Measurements from ENCODE around the gene MAGEA11. TPM values are rescaled to one million over a fixed set of nuclear protein-coding genes. Genes with fewer than 3 reads are reported as not detected.

The MAGEA11 gene, protein sequence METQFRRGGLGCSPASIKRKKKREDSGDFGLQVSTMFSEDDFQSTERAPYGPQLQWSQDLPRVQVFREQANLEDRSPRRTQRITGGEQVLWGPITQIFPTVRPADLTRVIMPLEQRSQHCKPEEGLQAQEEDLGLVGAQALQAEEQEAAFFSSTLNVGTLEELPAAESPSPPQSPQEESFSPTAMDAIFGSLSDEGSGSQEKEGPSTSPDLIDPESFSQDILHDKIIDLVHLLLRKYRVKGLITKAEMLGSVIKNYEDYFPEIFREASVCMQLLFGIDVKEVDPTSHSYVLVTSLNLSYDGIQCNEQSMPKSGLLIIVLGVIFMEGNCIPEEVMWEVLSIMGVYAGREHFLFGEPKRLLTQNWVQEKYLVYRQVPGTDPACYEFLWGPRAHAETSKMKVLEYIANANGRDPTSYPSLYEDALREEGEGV
- total RNA-seq = not detected in 2 replicates

DNA sequence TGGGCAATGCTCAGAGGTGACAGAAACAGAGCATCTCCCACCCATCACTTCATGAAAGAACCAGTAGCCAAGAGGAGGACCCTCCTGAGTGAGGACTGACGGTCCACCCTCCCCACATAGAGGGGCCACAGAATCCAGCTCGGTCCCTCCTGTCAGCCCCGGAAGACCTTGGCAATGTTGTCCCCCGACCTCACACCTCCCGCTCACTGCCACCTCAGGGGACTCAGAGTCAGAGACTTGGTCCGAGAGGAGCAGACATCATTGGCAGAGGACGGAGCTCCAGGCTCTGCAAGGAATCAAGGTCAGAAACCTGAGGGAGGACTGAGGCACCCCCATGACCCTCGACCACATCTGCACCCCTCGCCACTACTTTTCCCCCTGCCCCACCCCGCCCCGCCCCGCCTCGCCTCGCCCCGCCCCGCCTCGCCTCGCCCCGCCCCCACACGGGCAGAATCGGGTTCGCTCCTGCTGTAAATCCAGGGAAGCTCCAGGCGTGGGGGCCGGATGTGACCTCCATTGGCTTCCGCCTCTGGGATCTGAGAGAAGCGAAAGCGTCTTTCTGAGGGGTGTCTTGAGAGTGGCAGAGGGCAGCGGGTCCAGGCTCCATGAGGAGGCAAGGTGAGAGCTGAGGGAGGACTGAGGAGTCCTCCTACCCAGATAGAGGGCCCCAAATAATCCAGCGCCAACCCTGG, at the start of gene MAGEA11:
Gene MAGEA11, plus strand, starts transcription at position 516 of the 692 bp plus-strand sequence. CDS start 1,100 bp downstream, outside the sequence.

Small RNA genes within 50 kb of the gene (small RNA-seq; reads per million reads assigned to genes)
- not detected for gene AC244098.1
- not detected for gene AC244098.2
- gene AC244098.3 = not detected

Other genes with a start within 250 kb of the MAGEA11 start
- 48.9 and 51.1 TPM in 2 replicates for gene IDS, start 206.8 kb upstream of the MAGEA11 start, total RNA-seq
- 12.5 and 13.1 TPM in 2 replicates for gene EOLA1, start 171.0 kb upstream of the MAGEA11 start, total RNA-seq
- not detected in 2 replicates for gene HSFX3, start 162.1 kb upstream of the MAGEA11 start, total RNA-seq
- not detected in 2 replicates for gene MAGEA9B, start 124.6 kb upstream of the MAGEA11 start, total RNA-seq
- gene HSFX2, start 116.7 kb upstream of the MAGEA11 start, total RNA-seq = not detected in 2 replicates
- gene TMEM185A, start 80.3 kb upstream of the MAGEA11 start, total RNA-seq = 16.9 and 23.2 TPM in 2 replicates
- 0.97 and 1.3 TPM in 2 replicates for gene HSFX1, start 62.0 kb downstream of the MAGEA11 start, total RNA-seq
- not detected in 2 replicates for gene MAGEA9, start 69.9 kb downstream of the MAGEA11 start, total RNA-seq
- gene MAGEA8, start 169.1 kb downstream of the MAGEA11 start, total RNA-seq = not detected in 2 replicates
- gene HSFX4, start 217.5 kb downstream of the MAGEA11 start, total RNA-seq = not detected in 2 replicates
- 19.7 and 21.3 TPM in 2 replicates for gene EOLA2, start 226.4 kb downstream of the MAGEA11 start, total RNA-seq